Measurements from ENCODE around the gene PEPD. TPM values are rescaled to one million over a fixed set of nuclear protein-coding genes. Genes with fewer than 3 reads are reported as not detected.
A peak's percentile ranks its signal among the peaks of the same experiment; 100 is the strongest.

Gene PEPD
- total and polyA plus RNA-seq, 4 donors: 37.3 to 211 (median 117) TPM

DNA sequence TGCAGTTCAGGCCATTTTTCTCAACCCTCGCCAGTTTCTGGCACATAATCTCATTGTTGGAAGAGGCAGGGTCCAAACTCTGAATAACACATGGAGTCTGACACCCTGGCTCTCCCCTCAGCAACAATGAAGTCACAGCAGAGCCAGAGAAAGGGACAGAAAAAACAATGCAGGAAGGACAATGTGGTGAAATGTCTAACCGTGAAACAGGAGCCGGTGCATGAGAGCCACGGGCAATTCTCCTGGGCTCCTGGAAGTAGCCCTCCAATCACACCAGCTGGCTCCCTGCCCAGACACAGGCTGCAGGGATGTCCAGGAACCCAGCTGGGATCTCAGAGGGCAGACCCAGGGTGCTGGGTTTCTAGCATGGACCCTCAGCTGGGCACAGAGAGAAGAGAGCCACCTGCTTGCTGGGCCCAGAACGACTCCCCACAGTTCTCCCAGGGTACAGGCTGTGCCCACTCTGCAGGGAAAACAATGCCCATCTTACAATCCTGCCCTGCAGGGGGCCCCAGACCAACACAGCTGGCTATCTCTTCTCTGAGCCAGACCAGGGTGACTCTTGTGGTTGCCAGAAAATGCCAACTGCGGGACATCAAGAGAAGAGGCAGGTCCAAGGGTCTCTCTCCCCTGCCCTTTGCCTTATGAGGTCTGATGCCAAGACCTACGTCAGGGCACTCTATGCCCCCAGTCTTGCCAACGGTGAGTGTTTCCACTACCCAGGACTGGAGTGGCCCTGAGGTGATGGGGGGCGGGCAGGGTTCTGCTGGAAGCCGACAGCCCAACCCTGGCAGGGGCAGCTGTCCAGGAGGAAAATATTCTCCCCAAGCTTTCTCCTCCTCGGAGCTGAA is 83.5 kb downstream of the PEPD start:
- H3K27me3 ChIP-seq (ENCODE audit: control insufficient read depth in 4 of 4, insufficient read depth in 4 of 4, low read length in 3 of 4): no peaks in the 10 kb centered on the region

More for the DNA sequence above, 83.5 kb downstream of the PEPD start:
- peaks cover 3 to 40% (median 23%) of the 10 kb centered on the region in 4 donors for H3K4me1 ChIP-seq (ENCODE audit: control insufficient read depth in 4 of 4, insufficient read depth in 4 of 4, low read length in 3 of 4)
- TF ChIP-seq FOXA1 (IDR thresholded peaks at IDR 0.05) (peak; percentile 68), EGR1 (IDR thresholded peaks at IDR 0.05; ENCODE audit: low read depth in 2 of 2) (peak in 1 of 2 donors; percentile 36), YY1 (IDR thresholded peaks at IDR 0.05) (peak; percentile 52), RAD21 (IDR thresholded peaks at IDR 0.05) (peak; percentile 77 to 79), NR2F2 (IDR thresholded peaks at IDR 0.05) (peak; percentile 61), HNF4G (IDR thresholded peaks at IDR 0.05) (peak; percentile 97), TAF1 (conservative IDR thresholded peaks at IDR 0.05) (no peak), FOXA2 (IDR thresholded peaks at IDR 0.05) (peak; percentile 26), RXRA (IDR thresholded peaks at IDR 0.05) (peak; percentile 96), JUND (IDR thresholded peaks at IDR 0.05) (peak; percentile 81 to 91), SP1 (IDR thresholded peaks at IDR 0.05) (peak; percentile 95), HNF4A (conservative IDR thresholded peaks at IDR 0.05) (peak; percentile 98), GABPA (IDR thresholded peaks at IDR 0.05 in 1 of 2, conservative IDR thresholded peaks at IDR 0.05 in 1 of 2) (no peak)
- TF ChIP-seq, protein P1, sequence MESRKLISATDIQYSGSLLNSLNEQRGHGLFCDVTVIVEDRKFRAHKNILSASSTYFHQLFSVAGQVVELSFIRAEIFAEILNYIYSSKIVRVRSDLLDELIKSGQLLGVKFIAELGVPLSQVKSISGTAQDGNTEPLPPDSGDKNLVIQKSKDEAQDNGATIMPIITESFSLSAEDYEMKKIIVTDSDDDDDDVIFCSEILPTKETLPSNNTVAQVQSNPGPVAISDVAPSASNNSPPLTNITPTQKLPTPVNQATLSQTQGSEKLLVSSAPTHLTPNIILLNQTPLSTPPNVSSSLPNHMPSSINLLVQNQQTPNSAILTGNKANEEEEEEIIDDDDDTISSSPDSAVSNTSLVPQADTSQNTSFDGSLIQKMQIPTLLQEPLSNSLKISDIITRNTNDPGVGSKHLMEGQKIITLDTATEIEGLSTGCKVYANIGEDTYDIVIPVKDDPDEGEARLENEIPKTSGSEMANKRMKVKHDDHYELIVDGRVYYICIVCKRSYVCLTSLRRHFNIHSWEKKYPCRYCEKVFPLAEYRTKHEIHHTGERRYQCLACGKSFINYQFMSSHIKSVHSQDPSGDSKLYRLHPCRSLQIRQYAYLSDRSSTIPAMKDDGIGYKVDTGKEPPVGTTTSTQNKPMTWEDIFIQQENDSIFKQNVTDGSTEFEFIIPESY (IDR thresholded peaks at IDR 0.05): no peak
- TF ChIP-seq, protein P2, sequence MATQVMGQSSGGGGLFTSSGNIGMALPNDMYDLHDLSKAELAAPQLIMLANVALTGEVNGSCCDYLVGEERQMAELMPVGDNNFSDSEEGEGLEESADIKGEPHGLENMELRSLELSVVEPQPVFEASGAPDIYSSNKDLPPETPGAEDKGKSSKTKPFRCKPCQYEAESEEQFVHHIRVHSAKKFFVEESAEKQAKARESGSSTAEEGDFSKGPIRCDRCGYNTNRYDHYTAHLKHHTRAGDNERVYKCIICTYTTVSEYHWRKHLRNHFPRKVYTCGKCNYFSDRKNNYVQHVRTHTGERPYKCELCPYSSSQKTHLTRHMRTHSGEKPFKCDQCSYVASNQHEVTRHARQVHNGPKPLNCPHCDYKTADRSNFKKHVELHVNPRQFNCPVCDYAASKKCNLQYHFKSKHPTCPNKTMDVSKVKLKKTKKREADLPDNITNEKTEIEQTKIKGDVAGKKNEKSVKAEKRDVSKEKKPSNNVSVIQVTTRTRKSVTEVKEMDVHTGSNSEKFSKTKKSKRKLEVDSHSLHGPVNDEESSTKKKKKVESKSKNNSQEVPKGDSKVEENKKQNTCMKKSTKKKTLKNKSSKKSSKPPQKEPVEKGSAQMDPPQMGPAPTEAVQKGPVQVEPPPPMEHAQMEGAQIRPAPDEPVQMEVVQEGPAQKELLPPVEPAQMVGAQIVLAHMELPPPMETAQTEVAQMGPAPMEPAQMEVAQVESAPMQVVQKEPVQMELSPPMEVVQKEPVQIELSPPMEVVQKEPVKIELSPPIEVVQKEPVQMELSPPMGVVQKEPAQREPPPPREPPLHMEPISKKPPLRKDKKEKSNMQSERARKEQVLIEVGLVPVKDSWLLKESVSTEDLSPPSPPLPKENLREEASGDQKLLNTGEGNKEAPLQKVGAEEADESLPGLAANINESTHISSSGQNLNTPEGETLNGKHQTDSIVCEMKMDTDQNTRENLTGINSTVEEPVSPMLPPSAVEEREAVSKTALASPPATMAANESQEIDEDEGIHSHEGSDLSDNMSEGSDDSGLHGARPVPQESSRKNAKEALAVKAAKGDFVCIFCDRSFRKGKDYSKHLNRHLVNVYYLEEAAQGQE (IDR thresholded peaks at IDR 0.05): peak; percentile 81
- TF ChIP-seq, protein P3, sequence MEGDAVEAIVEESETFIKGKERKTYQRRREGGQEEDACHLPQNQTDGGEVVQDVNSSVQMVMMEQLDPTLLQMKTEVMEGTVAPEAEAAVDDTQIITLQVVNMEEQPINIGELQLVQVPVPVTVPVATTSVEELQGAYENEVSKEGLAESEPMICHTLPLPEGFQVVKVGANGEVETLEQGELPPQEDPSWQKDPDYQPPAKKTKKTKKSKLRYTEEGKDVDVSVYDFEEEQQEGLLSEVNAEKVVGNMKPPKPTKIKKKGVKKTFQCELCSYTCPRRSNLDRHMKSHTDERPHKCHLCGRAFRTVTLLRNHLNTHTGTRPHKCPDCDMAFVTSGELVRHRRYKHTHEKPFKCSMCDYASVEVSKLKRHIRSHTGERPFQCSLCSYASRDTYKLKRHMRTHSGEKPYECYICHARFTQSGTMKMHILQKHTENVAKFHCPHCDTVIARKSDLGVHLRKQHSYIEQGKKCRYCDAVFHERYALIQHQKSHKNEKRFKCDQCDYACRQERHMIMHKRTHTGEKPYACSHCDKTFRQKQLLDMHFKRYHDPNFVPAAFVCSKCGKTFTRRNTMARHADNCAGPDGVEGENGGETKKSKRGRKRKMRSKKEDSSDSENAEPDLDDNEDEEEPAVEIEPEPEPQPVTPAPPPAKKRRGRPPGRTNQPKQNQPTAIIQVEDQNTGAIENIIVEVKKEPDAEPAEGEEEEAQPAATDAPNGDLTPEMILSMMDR (IDR thresholded peaks at IDR 0.05; ENCODE audit: low read depth, low read length, missing input control): peak; percentile 45
- TF ChIP-seq, protein P4, sequence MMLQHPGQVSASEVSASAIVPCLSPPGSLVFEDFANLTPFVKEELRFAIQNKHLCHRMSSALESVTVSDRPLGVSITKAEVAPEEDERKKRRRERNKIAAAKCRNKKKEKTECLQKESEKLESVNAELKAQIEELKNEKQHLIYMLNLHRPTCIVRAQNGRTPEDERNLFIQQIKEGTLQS (IDR thresholded peaks at IDR 0.05): no peak
- TF ChIP-seq, protein P5, sequence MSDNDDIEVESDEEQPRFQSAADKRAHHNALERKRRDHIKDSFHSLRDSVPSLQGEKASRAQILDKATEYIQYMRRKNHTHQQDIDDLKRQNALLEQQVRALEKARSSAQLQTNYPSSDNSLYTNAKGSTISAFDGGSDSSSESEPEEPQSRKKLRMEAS (IDR thresholded peaks at IDR 0.05): peak; percentile 60
- H3K4me3 ChIP-seq (ENCODE audit: low read depth in 1 of 3, low read length in 3 of 3): no peak overlapping the region
- peak overlapping the region in 1 of 2 donors; percentile 34 for H3K9ac ChIP-seq (ENCODE audit: low read depth in 1 of 2, low read length in 2 of 2)
- H3K36me3 ChIP-seq (ENCODE audit: control insufficient read depth in 4 of 4, insufficient read depth in 3 of 4, low read depth in 1 of 4, low read length in 3 of 4): peaks cover 0 to 6% (median 0%) of the 10 kb centered on the region in 4 donors
- H3K27ac ChIP-seq (ENCODE audit: low read depth in 1 of 2, low read length in 2 of 2): peak overlapping the region; percentile 73 to 84
- WGBS: 36% methylated on average over 11 of the region's 11 CpGs
- no peak for DNase-seq (ENCODE audit: low spot score)
- H3K9me3 ChIP-seq (ENCODE audit: control insufficient read depth in 4 of 4, low read length in 3 of 4): no peaks in the 10 kb centered on the region

Measured in liver (tissue), 9 donors.